ENCODE results near the gene PHLPP1. TPM values are rescaled to one million over a fixed set of nuclear protein-coding genes. Genes with fewer than 3 reads are reported as not detected.
A peak's percentile ranks its signal among the peaks of the same experiment; 100 is the strongest.

PHLPP1 gene
- total RNA-seq, 1 experiment from 2014 or later = 28.0 TPM

DNA sequence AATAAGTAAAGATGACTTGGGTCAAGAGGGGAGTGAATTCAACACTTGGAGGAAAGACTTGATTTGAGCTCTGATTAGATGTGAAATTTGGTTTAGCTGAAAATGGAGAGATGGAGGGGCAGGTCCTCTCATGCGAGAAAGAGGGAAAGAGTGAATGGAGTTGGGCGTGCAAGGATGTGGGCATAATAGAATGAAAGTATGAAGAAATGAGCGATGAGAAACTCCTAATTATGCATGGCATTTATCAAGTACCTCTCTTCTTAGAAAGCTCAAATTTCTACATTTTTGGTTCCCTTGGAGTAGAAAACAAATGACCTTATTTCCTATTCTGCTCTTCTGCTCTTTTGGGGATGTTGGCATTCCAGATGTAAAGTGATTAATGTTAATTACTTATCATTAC is 161.5 kb downstream of the PHLPP1 start:
- Mint-ChIP-seq H3K27ac (ENCODE audit: unreplicated experiment) (peak overlapping the region; percentile 13), H3K9me3 (ENCODE audit: low read depth, unreplicated experiment) (no peaks in the 10 kb centered on the region), H3K4me3 (ENCODE audit: low read depth, unreplicated experiment) (peak overlapping the region; percentile 11), H3K36me3 (ENCODE audit: insufficient read depth, unreplicated experiment) (no peaks in the 10 kb centered on the region), H3K4me1 (ENCODE audit: low read depth, unreplicated experiment) (peaks cover 56% of the 10 kb centered on the region), H3K27me3 (ENCODE audit: unreplicated experiment) (no peaks in the 10 kb centered on the region)
- CTCF ChIA-PET = interaction anchor here (0.9 to 1.6 kb wide), 4 partner anchors 11 to 162 kb away, joined by 3 to 4 read pairs (median 4); partner anchors contain the start of gene PHLPP1
- TF ChIP-seq, protein P1, sequence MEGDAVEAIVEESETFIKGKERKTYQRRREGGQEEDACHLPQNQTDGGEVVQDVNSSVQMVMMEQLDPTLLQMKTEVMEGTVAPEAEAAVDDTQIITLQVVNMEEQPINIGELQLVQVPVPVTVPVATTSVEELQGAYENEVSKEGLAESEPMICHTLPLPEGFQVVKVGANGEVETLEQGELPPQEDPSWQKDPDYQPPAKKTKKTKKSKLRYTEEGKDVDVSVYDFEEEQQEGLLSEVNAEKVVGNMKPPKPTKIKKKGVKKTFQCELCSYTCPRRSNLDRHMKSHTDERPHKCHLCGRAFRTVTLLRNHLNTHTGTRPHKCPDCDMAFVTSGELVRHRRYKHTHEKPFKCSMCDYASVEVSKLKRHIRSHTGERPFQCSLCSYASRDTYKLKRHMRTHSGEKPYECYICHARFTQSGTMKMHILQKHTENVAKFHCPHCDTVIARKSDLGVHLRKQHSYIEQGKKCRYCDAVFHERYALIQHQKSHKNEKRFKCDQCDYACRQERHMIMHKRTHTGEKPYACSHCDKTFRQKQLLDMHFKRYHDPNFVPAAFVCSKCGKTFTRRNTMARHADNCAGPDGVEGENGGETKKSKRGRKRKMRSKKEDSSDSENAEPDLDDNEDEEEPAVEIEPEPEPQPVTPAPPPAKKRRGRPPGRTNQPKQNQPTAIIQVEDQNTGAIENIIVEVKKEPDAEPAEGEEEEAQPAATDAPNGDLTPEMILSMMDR (IDR thresholded peaks at IDR 0.05; ENCODE audit: unreplicated experiment) = no peak
- intact Hi-C loops (cut with micrococcal nuclease; ENCODE audit: unreplicated experiment) = loop anchor here (2.0 to 5.0 kb wide), 3 partner anchors 45 to 160 kb away; no protein-coding TSS in a partner anchor
- no TSS peak for BruUV-seq (replicated peaks)
- DNase-seq = no peak

DNA sequence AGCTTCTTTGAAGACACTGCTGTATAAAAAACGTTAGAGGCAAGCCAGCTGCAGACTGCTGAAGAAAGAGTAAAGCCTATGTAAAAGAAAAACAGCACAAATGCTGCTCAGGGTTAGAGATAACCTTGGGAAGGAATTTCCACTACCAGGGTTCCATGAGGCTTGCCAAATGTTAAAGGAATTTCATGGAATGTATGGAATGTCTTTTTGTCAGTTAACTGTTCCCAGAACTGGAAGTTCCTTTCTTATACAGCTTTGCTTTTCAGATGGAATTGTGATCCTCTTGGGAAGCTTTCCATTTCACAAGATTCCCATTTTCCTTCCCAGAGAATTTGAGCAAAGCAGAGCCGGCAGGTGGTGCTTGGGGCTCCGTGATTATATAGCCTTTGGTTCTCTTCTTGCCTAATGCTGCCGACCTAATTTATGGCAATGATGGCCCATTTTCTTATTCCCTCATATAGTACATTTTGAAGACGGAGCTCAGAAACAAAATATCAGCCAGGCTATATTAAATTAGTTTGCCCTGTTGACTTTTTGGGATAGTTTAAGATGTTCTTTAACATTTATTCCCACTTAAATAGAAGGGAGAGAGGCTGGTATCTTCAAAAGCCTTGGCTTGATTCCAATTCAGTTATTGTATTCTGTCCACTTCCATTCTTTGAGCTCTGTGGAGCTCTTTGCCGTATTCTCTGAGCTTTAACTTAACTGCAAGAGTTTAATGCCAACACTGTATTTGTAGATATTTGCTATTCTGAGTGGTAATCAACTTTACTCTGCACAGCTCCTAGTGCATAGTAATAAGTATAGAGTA is 162.3 kb downstream of the PHLPP1 start:
- Mint-ChIP-seq H3K4me3 (ENCODE audit: low read depth, unreplicated experiment) (no peak overlapping the region), H3K27ac (ENCODE audit: unreplicated experiment) (peak overlapping the region; percentile 45), H3K27me3 (ENCODE audit: unreplicated experiment) (no peaks in the 10 kb centered on the region), H3K36me3 (ENCODE audit: insufficient read depth, unreplicated experiment) (no peaks in the 10 kb centered on the region), H3K4me1 (ENCODE audit: low read depth, unreplicated experiment) (peaks cover 62% of the 10 kb centered on the region), H3K9me3 (ENCODE audit: low read depth, unreplicated experiment) (no peaks in the 10 kb centered on the region)
- TF ChIP-seq, protein P1 (IDR thresholded peaks at IDR 0.05; ENCODE audit: unreplicated experiment) = no peak
- no peak for DNase-seq
- no TSS peak for BruUV-seq (replicated peaks)
- CTCF ChIA-PET = interaction anchor here (0.6 to 1.2 kb wide), 2 partner anchors 79 to 162 kb away, joined by 4 to 5 read pairs; partner anchors contain the start of gene PHLPP1
- intact Hi-C loops (cut with micrococcal nuclease; ENCODE audit: unreplicated experiment) = loop anchor here (2.0 to 5.0 kb wide), 3 partner anchors 45 to 161 kb away; no protein-coding TSS in a partner anchor

GRCh38 chr18:62878305-62878704 is 163.0 kb downstream of the PHLPP1 start:
- Mint-ChIP-seq H3K9me3 (ENCODE audit: low read depth, unreplicated experiment) (no peaks in the 10 kb centered on the region), H3K27me3 (ENCODE audit: unreplicated experiment) (no peaks in the 10 kb centered on the region), H3K4me1 (ENCODE audit: low read depth, unreplicated experiment) (peaks cover 69% of the 10 kb centered on the region), H3K36me3 (ENCODE audit: insufficient read depth, unreplicated experiment) (no peaks in the 10 kb centered on the region), H3K27ac (ENCODE audit: unreplicated experiment) (peak overlapping the region; percentile 33), H3K4me3 (ENCODE audit: low read depth, unreplicated experiment) (no peak overlapping the region)
- BruUV-seq (replicated peaks) = no TSS peak
- CTCF ChIA-PET = interaction anchor here (0.6 to 1.2 kb wide), 3 partner anchors 79 to 163 kb away, joined by 3 to 5 read pairs (median 4); partner anchors contain the start of gene PHLPP1
- DNase-seq = no peak
- intact Hi-C loops (cut with micrococcal nuclease; ENCODE audit: unreplicated experiment) = loop anchor here (5.0 kb wide), 2 partner anchors 46 to 99 kb away; no protein-coding TSS in a partner anchor
- TF ChIP-seq, protein P1 (IDR thresholded peaks at IDR 0.05; ENCODE audit: unreplicated experiment) = no peak

DNA sequence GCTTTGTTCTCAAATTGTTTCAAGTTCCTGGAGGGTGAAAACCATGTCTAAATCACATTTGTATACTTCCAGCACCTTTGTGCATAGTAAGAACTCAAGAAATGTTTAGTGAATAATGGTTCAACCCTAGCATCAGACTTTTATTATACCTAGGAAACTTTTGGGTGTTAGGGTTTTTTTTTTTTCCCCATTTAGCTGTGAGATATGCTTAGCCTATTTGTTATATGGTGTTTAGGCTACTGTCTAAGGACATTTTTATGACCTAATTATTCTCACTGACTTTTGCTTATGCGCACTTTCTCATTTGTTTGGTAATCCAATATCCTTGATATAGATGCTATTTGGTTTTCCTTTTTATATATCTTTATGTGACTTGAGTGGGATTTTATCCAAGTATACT is 164.7 kb downstream of the PHLPP1 start:
- DNase-seq = no peak
- intact Hi-C loops (cut with micrococcal nuclease; ENCODE audit: unreplicated experiment) = loop anchor here (5.0 kb wide), 1 partner anchor 62 kb away; no protein-coding TSS in a partner anchor
- H3K9me3 Mint-ChIP-seq (ENCODE audit: low read depth, unreplicated experiment) = no peaks in the 10 kb centered on the region
- H3K36me3 Mint-ChIP-seq (ENCODE audit: insufficient read depth, unreplicated experiment) = no peaks in the 10 kb centered on the region
- H3K4me1 Mint-ChIP-seq (ENCODE audit: low read depth, unreplicated experiment) = peaks cover 71% of the 10 kb centered on the region
- no peak overlapping the region for H3K27ac Mint-ChIP-seq (ENCODE audit: unreplicated experiment)
- CTCF ChIA-PET = no interaction called here
- TF ChIP-seq, protein P1 (IDR thresholded peaks at IDR 0.05; ENCODE audit: unreplicated experiment) = no peak
- no TSS peak for BruUV-seq (replicated peaks)
- H3K27me3 Mint-ChIP-seq (ENCODE audit: unreplicated experiment) = no peaks in the 10 kb centered on the region
- H3K4me3 Mint-ChIP-seq (ENCODE audit: low read depth, unreplicated experiment) = no peak overlapping the region

Measured in Calu3 (cell line).